Measurements from ENCODE around the gene FNDC3B.
A peak's percentile ranks its signal among the peaks of the same experiment; 100 is the strongest.

Gene FNDC3B

DNA sequence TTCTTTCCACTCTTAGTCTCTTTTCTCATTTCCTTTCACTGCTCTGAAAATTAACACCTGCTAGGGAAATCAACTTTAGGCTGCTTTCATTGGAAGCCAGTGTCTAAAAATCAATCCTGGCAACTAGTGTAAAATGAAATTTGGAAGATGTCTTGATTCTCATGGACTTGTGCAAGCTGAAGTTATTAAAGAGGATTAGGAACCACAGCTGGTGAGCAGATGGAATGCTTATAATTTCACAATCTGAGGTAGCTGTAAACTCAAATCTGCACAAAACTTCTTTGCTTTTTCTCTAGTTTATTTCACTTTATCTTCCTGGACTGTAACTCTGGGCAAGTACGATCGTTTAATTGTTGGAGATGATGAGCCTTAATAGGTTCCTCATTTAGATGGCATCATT, 233.3 kb downstream of the FNDC3B start:
- no peak for DNase-seq

DNA sequence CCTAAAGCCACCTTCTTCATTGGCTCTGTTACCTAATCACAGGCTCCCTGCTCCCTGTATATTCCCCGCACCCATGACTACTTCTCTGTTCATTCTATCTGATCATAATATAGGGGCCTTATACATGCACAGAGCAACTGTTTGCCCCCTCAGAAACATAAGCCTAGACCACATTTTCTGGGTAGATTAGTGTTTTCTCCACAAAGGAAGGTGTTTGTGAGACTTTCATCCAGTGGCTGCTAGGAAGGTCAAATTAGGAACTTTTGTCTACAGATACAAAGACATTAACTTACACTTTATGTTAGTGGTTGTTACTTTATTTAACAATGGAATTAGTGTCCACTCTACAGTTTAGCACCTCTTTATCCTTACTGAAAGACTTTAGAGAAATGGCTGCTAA, 234.0 kb downstream of the FNDC3B start:
- DNase-seq = no peak

DNA sequence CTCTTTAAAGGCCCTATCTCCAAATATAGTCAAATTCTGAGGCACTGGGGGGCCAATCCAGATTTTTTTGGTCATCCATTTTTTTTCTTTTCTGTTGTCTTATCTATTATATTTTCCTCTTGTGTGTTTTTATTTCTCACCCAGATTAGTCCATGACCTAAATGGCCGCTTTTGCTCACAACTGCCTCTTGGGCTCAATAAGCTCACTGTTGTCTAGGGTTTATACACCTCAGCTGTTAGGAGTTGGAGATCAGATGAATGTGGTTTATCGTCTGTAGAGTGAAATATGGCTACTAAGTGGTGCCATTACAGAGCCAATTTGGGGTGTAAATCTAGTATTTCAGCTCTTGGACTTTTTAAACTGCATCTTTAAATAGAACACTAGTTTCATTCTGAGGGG, 235.5 kb downstream of the FNDC3B start:
- no peak for DNase-seq

DNA sequence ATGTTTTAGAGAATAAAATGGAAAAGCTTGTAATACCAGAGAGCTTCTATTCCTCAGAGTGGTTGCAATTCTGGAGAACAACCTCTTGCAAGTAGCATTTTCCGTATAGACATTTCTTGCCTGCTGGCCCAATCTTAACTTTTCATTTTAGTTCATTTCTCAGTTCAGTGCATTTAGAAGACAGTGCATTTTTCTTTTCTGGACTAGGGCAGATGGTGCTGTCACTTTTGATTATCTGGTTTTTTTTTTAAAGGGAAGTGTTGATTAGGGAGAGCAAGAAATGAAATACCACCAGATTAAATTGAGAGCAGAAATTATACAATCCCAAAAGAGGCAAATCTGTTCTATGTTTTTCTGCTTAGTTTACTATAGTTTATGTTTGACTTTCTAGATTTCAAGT, 236.2 kb downstream of the FNDC3B start:
- no peak for DNase-seq

DNA sequence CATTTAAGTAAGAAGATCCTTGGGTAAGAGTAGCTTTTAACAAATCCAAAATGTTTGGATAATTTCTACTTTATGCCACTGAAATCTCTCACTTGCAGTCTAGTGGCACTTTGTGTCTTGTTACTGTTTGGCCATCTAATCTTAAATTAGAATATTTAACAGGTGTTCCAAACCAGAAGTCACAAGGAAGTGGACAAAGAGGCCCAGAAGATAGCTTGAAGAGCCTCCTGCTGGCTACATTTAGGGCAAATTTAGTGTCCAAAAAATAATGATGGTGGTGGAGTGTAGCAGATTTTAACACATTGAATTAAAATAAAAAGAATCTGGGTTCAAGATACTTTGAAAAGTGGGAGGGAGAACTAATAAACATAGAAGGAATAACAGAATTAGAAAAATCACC, 236.7 kb downstream of the FNDC3B start:
- no peak for DNase-seq

DNA sequence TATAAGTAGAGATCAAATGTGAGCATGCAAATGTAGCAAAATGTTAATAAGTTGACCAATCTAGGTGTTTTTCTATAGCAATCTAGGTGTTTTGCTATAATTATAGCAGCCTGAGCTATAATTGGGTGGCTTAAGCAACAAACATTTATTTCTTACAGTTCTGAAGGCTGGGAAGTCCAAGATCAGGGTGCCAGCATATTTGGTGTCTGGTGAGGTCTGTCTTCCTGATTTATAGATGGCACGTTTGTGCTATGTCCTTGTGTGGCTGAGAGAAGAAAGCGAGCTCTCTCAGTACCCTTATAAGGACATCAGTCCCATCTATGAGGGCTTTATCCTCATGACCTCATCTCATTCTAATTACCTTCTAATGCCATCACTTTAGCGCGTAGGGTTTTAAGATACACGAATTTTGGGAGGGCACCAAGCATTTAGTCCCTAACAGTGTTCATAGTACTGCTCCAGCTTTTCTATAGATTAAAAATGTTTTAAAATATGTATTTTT, 237.8 kb downstream of the FNDC3B start:
- DNase-seq = no peak

DNA sequence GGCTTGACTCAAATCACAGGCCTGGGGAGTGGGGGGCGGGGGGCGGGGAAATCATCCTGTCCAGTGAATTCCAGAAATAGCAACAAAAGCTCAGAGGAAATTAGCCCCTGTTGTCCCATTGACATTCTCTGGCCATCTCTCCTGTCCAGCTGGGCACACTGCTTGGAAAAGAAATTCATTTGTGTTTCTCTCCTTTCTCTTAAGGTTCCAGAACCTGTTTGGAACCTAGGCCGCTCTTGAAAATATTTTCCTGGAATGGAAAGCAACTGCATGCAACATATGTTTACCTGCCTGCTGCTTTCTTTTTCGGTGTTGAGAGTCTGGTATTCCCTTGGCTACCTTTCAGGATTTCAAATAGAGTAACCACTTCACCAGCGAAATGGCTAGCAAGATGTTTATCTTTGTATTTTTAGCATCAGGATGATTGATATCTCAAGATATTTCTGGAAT, 239.8 kb downstream of the FNDC3B start:
- peak; percentile 89 for DNase-seq

DNA sequence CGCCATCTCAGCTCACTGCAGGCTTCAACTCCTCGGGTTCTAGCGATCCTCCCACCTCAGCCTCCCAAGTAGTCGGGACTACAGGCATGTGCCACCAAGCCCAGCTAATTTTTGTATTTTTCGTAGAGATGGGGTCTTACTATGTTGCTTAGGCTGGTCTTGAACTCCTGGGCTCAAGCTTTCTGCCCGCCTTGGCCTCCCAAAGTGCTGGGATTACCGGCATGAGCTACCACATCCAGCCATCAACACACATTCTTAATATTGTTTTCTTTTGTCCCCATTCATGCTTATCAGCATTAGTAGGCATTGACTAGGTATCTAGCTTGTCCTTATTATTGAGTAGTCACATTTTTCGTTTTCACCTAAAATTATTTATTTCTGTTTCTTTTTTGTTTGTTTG, 240.6 kb downstream of the FNDC3B start:
- DNase-seq = no peak

DNA sequence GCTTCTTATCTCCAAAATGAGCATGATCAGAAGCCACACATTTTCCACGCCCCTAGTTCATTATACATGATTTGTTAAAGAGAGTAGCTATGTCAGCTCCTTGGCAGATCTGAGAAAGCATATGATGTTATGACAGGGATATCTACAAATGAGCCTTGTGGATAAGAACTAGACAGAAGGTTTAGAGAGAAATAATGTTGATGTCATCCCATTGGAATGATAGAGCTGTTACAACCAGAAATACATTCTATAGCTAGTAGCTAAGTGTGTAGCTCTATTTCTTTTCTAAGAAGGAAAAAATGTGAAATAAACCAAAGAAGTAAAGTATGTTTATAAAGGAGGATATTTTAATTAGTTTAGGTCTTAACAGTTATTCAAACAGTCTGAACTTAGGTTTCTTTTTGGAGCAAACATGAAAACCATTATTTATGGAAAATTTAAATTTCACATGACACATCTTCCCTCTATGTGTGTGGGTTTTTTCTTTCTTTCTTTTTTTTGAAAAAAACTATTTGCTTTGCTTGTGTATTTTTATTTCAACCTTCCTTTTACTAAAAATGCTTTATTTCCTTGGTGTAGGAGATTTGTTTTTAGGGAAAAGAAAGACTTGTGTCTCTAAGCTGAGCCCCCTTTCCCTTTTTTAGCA, 241.2 kb downstream of the FNDC3B start:
- peak; percentile 12 for DNase-seq

DNA sequence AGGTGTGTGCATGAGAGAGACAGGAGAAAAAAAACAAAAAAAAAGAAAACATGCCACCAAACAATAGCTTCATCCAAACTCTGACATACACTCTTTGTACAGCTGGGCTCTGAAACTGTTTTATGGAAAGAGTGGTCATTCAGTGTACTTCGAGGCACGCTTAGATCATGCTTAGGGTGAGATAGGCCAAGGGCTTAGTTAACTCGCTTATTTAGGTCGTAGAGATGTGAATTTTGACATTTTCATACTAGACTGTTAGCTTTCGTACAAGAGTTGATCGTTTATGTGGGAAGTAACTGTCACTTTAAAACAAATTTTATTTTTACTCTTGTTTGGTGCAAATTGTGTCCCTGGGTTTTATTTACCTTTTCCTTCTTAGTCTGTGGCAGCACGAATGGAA, 242.5 kb downstream of the FNDC3B start:
- no peak for DNase-seq

DNA sequence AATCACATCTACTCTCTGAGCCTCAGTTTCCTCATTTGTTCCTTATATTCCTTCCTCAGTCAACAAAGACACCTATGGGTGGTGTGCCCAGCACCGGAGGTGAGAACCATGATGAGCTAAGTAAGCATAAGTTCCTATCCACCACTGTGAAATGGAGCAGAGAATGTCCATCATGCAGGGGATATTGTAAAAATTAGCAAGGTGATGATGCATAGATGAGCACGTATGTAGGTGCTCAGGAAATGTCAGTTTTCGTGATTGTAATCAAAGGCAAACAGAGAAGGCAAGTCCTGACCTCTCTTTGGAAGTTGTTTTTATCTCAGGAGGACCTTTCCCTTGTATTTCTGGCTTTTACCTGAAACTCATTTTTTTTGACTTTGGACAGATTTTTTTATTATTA, 243.5 kb downstream of the FNDC3B start:
- DNase-seq = no peak

DNA sequence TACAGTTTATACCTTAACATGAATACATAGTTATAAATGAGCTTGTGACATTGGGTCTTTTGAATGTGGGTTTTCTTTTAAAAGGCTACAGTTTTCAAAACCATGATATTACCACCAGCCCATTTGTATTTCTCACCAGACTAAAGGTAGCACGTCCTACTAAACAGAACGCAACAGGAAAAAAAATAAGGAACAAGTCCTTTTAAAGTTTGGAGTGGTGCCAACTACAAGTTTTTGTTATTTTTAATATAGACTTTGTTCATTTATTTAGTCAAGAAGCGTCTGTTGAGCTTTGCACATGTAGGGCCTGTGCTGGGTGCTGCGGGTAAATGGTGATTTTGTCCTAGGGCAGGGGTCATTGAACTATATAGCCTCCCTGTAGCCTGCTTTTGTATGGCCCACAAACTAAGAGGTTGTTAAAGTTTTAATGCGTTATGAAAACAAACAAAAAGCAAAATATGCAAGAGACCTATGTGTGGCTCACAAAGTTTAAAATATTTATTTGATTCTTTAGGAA, 244.5 kb downstream of the FNDC3B start:
- no peak for DNase-seq

DNA sequence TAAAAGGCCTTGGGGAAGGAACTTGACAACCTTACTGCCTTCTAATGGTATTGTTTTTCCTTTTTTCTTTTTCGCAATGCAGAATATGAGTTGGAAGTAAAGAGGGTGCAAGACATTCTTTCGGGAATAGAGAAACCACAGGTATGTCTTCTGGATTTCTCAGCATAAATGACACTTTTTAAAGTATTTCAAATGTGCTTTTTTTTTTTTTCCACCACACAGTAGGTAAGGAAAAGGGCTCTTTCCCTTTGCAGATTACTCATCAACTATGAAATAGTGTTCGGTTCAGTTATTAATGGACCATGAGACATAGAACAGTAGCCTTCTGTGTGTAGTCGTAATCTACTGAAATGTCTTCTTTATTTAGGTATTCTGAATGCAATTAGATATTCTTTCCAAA, 246.5 kb downstream of the FNDC3B start:
- no peak for DNase-seq

DNA sequence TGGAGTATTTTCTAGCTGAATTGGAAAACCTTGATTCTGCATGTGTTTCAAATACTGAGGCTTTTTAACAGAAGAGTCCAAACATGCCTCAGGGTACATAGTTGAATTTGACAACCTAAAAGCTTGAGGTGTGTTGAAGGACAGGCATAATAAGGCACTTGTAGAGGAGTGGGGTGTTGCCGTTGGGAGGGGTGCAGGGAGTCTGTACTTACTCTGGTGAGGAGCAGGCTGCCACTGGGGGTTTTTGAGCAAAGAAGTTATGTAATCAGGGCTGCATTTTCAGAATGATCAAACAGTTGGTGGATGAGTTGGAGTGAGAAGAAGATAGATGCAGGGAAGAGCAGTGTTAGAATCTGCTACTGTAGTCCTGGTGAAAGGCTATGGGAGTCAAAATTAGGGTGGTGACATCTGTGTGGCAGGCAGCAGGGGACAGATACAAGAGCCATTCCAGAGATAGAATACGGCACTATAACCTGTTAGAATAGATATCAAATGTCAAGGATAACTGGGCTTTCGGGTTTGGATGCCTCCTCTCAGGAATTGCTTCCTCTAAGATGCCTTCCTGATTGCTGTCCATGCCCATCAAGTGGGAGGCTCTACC, 247.3 kb downstream of the FNDC3B start:
- DNase-seq = no peak

DNA sequence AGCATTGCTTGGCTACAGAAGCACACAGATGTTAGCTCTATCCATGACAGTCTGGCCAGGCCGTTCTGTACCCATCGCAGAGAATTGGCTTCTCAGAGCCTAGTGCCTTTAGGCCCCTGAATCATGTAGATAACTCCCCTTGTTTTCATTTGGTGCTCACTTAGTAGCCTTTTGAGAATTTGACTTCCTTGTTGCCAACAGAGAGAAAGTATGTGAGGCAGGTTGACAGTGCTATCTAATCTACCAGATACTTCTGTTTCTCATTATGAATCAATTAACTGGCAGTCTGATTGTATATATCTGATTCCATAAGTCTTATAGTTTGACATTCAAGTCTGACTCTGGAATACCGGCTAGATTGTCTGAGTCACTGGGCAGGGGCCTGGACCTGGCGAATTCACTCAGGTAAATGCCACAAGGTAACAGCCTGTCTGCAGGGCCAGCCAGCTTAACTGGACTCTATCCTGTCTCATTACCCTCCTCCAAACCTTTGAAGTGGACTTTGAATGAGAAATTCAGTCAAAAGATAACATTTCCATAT, 248.6 kb downstream of the FNDC3B start:
- no peak for DNase-seq

DNA sequence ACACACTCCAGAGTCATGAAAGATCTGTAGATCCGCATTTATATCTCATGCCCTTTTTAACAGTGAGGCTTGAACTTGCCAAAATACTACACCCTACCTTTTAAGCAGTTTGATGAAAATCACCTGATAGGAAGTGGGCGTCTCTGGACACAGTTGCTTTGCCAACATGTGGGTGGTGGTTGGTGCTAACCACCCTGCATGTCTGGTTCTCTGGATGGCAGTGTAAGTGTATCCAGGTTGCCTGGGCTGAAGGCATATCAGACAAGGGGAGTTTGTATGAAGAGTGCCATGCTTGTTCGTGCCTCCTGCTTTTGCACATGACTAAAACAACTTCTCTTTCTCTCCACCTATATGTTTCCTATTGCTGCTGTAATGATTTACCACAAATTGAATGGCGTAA, 249.3 kb downstream of the FNDC3B start:
- DNase-seq = no peak

DNA sequence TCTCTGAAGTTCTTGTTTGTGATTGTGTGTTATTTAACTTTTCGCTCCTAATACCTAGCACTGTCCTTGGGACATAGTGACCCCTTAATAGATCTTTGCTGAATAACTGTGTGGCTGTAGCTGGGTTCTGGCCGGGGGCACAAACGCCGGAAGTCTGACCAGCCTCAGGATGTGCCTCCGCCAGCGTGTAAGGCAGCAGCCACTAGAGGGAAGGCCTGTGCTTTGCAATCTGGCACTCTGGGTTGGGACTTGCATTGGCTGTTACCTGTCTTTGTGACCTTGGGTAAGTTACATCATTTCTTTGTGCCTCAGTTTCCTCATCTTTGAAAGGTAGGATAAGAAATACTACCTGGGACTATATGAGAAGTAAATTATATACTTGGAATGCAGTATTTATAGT, 250.2 kb downstream of the FNDC3B start:
- no peak for DNase-seq

DNA sequence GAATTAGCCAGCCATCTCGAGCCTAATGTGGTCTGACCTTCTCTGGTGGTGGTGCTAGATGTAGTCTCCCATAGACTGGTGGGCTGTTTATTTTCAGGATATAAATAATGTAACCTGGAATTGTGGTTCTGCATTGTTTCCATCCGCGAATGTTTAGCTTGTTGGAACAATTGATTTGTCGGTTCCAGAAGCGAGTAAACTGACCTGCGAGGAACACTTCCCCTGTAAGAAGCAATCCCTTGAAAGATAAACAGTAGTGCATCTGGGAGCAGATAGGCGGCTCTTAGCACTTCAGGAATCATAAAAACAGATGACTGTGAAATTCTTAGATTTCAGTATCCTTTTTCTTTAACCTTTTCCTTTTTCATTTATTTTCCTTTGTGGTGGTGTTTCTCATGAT, 251.1 kb downstream of the FNDC3B start:
- DNase-seq = no peak

DNA sequence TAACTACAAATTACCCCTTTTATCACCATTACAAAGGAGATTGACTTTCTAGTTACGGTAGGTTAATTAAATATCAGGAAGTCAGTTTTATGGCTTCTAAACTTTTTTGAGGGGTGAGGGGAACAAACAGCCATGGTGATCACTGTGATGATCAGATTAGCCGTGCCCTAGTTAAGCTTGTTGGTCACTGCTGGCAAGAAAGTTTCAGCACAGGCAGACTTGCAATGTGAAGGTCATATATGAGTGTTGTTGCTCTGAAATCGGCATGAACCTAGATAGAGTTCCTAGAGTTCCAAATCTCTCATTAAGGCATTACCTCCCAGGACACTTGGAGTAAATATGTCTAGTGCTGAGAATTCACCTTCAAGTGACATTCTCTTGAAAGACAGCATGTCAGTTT, 252.3 kb downstream of the FNDC3B start:
- no peak for DNase-seq

DNA sequence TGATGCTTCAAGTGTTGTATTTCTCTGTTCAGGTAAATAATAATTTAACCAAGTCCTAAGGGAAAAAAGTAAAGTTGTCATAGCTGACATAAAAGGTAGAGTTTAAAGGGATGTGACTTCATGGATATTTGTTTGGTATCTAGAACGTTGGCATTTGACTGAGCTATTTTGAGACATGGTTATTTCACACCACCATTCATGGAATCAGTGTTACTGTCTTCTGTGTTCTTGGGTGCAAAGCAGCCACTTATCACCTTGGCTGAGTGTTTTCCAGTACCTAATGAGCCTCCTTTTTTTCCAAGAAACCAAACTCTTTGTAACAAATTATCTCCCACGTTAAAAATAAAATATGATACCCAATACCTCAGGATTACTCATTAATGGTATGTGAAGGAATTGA, 253.0 kb downstream of the FNDC3B start:
- no peak for DNase-seq

DNA sequence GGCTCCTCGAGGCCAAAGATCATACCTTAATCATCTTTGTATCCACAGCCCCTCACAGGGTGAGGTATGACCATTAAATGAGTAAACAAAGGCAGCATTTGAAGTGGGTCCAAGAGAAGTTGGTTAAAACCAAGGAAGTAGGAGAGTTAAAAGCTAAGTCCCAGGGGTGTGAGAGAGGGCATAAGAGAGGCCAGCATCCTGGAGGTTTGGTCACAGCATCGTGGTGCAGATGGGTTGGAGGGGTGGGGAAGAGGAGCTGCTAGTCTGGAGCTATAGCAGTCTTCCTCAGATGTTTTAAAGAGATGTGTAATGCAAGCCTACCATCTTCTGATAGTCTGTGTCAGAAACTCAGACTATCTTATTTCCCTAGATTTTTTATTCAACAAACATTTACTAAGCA, 253.7 kb downstream of the FNDC3B start:
- DNase-seq = no peak

DNA sequence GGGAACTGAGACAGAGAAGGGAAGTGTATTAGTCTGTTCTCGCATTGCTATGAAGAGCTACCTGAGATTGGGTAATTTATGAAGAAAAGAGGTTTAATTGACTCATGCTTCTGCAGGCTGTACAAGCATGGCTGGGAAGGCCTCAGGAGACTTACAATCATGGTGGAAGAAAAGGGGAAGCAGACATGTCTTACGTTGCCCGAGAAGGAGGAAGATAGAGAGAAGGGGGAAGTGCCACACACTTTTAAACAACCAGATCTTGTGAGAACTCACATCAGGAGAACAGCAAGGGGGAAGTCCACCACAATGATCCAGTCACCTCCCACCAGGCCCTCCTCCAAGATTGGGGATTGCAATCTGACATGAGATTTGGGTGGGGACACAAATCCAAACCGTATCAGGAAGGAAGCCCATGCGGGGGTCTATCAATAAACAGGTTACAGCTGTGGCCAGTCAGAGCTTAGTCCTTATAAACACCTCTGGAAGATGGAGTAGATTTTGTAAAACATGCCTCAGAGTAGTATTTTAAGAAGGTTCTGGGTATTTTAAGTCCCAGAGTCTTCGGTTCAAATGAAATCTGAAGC, 254.9 kb downstream of the FNDC3B start:
- no peak for DNase-seq

DNA sequence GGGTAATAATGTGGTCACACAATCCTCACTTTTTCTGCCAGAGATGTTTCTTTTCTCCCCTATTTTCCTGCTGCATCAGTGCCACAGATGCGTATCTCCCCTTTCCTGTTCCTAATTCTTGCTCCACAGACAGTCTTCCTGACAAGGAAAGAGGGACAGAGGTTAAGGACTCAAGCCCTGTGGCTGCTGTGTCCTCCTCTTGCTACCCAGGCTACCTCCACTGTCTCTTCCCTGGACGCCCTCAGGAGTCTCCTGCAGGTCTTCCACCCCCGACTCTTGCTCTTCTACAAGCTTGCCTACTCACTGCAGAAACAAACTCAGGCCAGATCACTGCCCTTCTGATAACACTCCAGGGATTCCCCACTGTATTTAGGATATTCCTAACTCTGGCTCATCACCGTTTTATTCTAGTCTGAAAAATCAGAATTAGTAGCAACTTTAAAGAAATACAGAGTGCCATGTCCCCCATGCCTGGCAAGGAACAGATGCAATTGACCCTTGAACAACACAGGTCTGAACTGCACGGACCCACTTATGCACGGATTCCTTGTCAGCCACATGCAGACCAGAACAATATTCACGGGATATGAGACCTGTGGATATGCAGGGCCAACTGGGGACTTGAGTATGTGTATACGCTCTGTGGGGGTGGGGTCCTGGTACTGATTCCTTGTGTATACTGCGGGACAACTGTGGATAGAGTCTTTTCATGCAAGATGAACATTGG, 257.0 kb downstream of the FNDC3B start:
- DNase-seq = no peak

DNA sequence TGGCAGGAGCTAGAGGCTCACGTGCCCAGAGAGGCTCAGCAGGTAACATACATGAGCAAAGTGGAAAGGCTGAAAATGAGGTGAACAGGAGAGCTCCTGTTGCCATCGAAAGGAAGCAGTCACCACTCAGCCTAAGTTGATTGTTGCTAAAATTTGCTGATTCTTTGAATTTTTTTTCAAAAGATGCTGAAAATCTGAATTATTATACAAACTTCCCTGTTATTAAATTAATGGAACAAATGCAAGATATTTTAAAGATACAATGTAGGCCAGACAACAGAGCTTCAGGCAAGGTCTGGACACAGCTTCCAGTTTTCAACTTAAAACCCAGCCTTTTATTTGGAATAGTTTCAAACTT, 257.6 kb downstream of the FNDC3B start:
- no peak for DNase-seq

All from DMS79 treated with DMSO at 0.1 percent for 48 hours (cell line).